ENCODE measurements around the gene TNFAIP3.

Gene TNFAIP3

GRCh38 chr6:137904822-137905617 lies 38.0 kb downstream of the TNFAIP3 start:
- DNase-seq = peak; percentile 81

GRCh38 chr6:137906020-137906472 lies 39.0 kb downstream of the TNFAIP3 start:
- DNase-seq = no peak

GRCh38 chr6:137907170-137907569 lies 40.1 kb downstream of the TNFAIP3 start:
- no peak for DNase-seq

GRCh38 chr6:137909533-137909932 lies 42.5 kb downstream of the TNFAIP3 start:
- DNase-seq = no peak

GRCh38 chr6:137910424-137910834 lies 43.4 kb downstream of the TNFAIP3 start:
- DNase-seq = no peak

GRCh38 chr6:137910843-137911456 lies 43.9 kb downstream of the TNFAIP3 start:
- no peak for DNase-seq

GRCh38 chr6:137911675-137912191 lies 44.7 kb downstream of the TNFAIP3 start:
- DNase-seq = no peak

- no peak for DNase-seq
Measured at GRCh38 chr6:137912813-137913212, 45.8 kb downstream of the TNFAIP3 start.

- no peak for DNase-seq
Measured at GRCh38 chr6:137913434-137913833, 46.4 kb downstream of the TNFAIP3 start.

GRCh38 chr6:137913996-137914529 lies 47.0 kb downstream of the TNFAIP3 start:
- no peak for DNase-seq

GRCh38 chr6:137914530-137915193 lies 47.6 kb downstream of the TNFAIP3 start:
- no peak for DNase-seq

GRCh38 chr6:137915790-137916189 lies 48.7 kb downstream of the TNFAIP3 start:
- no peak for DNase-seq

GRCh38 chr6:137917551-137918325 lies 50.7 kb downstream of the TNFAIP3 start:
- no peak for DNase-seq

- no peak for DNase-seq
Measured at GRCh38 chr6:137919502-137919823, 52.4 kb downstream of the TNFAIP3 start.

GRCh38 chr6:137919837-137920730 lies 53.0 kb downstream of the TNFAIP3 start:
- no peak for DNase-seq

- DNase-seq = no peak
Measured at GRCh38 chr6:137921823-137922222, 54.8 kb downstream of the TNFAIP3 start.

- no peak for DNase-seq
Measured at GRCh38 chr6:137923866-137924653, 57.0 kb downstream of the TNFAIP3 start.

GRCh38 chr6:137925141-137925698 lies 58.2 kb downstream of the TNFAIP3 start:
- no peak for DNase-seq

- peak; percentile 34 for DNase-seq
Measured at GRCh38 chr6:137926207-137926731, 59.2 kb downstream of the TNFAIP3 start.

GRCh38 chr6:137926985-137927384 lies 59.9 kb downstream of the TNFAIP3 start:
- no peak for DNase-seq

All from activated CD8-positive, alpha-beta memory T cell treated with anti-CD3 and anti-CD28 coated beads, Interleukin-2, amount 50 U/mL, for 4 hours (primary cell).